Keratinocyte (primary cell): ENCODE data around the gene DLG2.

ENCODE experiments used
- CTCF ChIP-seq, 3 experiments: IDR thresholded peaks in 1 of 3; conservative IDR thresholded peaks in 1 of 3; optimal IDR thresholded peaks in 1 of 3; 2 replicates in 2 of 3; 3 replicates in 1 of 3; pipeline versions ENCODE3 to v1.5.1; 2011; ENCODE audit warnings: low read length in 3 of 3, mild to moderate bottlenecking in 3 of 3, moderate library complexity in 2 of 3, control low read depth in 1 of 3, inconsistent platforms in 1 of 3; ENCODE audit not compliant: insufficient read depth in 2 of 3; ENCODE audit errors: extremely low read depth in 1 of 3
- EZH2 ChIP-seq: IDR thresholded peaks from one replicate; pipeline ENCODE4 v1.6.1; 2012; ENCODE audit warnings: inconsistent platforms, mild to moderate bottlenecking, low read length, moderate library complexity

GRCh38 chr11:84793318-84793717 is 833.8 kb downstream of the DLG2 start:
- no peak for TF ChIP-seq CTCF (optimal IDR thresholded peaks at IDR 0.05 in 1 of 3, IDR thresholded peaks at IDR 0.05 in 1 of 3, conservative IDR thresholded peaks at IDR 0.05 in 1 of 3; ENCODE audit: extremely low read depth in 1 of 3, insufficient read depth in 2 of 3, low read length in 3 of 3)
- TF ChIP-seq EZH2: no peak
